ENCODE data around the gene PSMC6. TPM values are rescaled to one million over a fixed set of nuclear protein-coding genes. Genes with fewer than 3 reads are reported as not detected.

PSMC6 gene
- total and polyA plus RNA-seq, 2 of the 13 experiments (the other 11 are each of a cell fraction or from before 2014, with no cell fraction given) = 90.0 to 210 TPM

DNA sequence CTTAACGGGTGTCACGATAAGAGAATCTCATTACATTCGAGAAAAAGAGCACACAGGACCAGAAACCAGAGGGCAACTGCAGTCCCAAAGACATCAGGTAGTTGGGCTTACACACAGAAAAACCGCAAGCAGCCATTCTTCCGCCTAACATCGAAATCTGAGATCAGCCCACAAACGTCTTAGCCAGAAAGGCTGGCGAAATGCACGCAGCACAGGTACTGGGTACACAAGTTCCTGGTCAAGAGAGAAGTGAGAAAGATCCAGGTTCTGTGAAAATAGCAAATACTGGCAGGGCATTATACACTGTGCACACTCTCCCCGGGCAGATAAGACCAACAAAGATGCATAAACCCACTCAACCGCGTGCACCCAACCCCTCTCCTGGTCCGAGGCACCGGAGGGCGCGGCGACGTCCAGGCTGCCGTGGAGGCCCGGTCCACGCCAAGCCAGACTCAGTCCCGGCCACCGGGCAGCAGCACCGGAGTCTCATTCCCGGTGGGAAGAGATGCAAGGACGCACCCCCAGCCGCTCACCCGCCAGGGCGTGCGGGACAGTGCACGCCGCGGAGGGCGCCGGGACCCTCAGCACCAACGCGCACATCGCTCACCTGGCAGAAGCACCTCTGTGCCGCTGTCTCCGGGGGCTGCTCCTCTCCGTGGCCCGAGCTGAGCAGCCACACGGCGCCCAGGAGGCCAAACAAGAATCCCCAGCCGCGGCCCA, 12.1 kb upstream of the PSMC6 start (continued):
- TF ChIP-seq, protein P1, sequence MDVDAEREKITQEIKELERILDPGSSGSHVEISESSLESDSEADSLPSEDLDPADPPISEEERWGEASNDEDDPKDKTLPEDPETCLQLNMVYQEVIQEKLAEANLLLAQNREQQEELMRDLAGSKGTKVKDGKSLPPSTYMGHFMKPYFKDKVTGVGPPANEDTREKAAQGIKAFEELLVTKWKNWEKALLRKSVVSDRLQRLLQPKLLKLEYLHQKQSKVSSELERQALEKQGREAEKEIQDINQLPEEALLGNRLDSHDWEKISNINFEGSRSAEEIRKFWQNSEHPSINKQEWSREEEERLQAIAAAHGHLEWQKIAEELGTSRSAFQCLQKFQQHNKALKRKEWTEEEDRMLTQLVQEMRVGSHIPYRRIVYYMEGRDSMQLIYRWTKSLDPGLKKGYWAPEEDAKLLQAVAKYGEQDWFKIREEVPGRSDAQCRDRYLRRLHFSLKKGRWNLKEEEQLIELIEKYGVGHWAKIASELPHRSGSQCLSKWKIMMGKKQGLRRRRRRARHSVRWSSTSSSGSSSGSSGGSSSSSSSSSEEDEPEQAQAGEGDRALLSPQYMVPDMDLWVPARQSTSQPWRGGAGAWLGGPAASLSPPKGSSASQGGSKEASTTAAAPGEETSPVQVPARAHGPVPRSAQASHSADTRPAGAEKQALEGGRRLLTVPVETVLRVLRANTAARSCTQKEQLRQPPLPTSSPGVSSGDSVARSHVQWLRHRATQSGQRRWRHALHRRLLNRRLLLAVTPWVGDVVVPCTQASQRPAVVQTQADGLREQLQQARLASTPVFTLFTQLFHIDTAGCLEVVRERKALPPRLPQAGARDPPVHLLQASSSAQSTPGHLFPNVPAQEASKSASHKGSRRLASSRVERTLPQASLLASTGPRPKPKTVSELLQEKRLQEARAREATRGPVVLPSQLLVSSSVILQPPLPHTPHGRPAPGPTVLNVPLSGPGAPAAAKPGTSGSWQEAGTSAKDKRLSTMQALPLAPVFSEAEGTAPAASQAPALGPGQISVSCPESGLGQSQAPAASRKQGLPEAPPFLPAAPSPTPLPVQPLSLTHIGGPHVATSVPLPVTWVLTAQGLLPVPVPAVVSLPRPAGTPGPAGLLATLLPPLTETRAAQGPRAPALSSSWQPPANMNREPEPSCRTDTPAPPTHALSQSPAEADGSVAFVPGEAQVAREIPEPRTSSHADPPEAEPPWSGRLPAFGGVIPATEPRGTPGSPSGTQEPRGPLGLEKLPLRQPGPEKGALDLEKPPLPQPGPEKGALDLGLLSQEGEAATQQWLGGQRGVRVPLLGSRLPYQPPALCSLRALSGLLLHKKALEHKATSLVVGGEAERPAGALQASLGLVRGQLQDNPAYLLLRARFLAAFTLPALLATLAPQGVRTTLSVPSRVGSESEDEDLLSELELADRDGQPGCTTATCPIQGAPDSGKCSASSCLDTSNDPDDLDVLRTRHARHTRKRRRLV (CRISPR knock-in tag; IDR thresholded peaks at IDR 0.05) = no peak
- TF ChIP-seq PRMT3 (CRISPR knock-in tag; IDR thresholded peaks at IDR 0.05; ENCODE audit: borderline replicate concordance, low read depth) = no peak
- no peak; the same call in 1 of the 2 replicates for TF ChIP-seq ZNF296 (CRISPR knock-in tag; conservative IDR thresholded peaks at IDR 0.05)
- no peak for TF ChIP-seq ZBTB7A (CRISPR knock-in tag; IDR thresholded peaks at IDR 0.05)
- TF ChIP-seq ZFP36L1 (CRISPR knock-in tag; IDR thresholded peaks at IDR 0.05) = no peak
- no peak for TF ChIP-seq SP2 (CRISPR knock-in tag; IDR thresholded peaks at IDR 0.05)
- TF ChIP-seq MED1 (CRISPR knock-in tag; IDR thresholded peaks at IDR 0.05) = no peak
- no peak for TF ChIP-seq ZFP36L2 (CRISPR knock-in tag; IDR thresholded peaks at IDR 0.05)
- TF ChIP-seq RARG (CRISPR knock-in tag; IDR thresholded peaks at IDR 0.05; ENCODE audit: low read depth) = no peak
- TF ChIP-seq ZNF703 (CRISPR knock-in tag; IDR thresholded peaks at IDR 0.05; ENCODE audit: borderline replicate concordance) = no peak
- no peak for TF ChIP-seq NFIB (CRISPR knock-in tag; IDR thresholded peaks at IDR 0.05; ENCODE audit: borderline replicate concordance)
- TF ChIP-seq, protein P2, sequence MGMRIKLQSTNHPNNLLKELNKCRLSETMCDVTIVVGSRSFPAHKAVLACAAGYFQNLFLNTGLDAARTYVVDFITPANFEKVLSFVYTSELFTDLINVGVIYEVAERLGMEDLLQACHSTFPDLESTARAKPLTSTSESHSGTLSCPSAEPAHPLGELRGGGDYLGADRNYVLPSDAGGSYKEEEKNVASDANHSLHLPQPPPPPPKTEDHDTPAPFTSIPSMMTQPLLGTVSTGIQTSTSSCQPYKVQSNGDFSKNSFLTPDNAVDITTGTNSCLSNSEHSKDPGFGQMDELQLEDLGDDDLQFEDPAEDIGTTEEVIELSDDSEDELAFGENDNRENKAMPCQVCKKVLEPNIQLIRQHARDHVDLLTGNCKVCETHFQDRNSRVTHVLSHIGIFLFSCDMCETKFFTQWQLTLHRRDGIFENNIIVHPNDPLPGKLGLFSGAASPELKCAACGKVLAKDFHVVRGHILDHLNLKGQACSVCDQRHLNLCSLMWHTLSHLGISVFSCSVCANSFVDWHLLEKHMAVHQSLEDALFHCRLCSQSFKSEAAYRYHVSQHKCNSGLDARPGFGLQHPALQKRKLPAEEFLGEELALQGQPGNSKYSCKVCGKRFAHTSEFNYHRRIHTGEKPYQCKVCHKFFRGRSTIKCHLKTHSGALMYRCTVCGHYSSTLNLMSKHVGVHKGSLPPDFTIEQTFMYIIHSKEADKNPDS (CRISPR knock-in tag; IDR thresholded peaks at IDR 0.05) = no peak
- 0 out of 2 replicates have a peak, but pooled peaks have one; percentile 46 for TF ChIP-seq ZNF772 (CRISPR knock-in tag; IDR thresholded peaks at IDR 0.05)
- TF ChIP-seq TEAD2 (CRISPR knock-in tag; IDR thresholded peaks at IDR 0.05) = peak; percentile 49; the same call in 1 of the 2 replicates
- no peak for TF ChIP-seq CREB1 (IDR thresholded peaks at IDR 0.05)
- TF ChIP-seq CREB1 (CRISPR knock-in tag; IDR thresholded peaks at IDR 0.05) = no peak
- TF ChIP-seq, protein P3, sequence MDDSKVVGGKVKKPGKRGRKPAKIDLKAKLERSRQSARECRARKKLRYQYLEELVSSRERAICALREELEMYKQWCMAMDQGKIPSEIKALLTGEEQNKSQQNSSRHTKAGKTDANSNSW (CRISPR knock-in tag; IDR thresholded peaks at IDR 0.05; ENCODE audit: borderline replicate concordance) = no peak
- TF ChIP-seq GPN1 (CRISPR knock-in tag; IDR thresholded peaks at IDR 0.05; ENCODE audit: borderline replicate concordance) = no peak
- TF ChIP-seq TOE1 (CRISPR knock-in tag; IDR thresholded peaks at IDR 0.05) = no peak; the same call in 1 of the 2 replicates
- TF ChIP-seq ZSCAN30 (CRISPR knock-in tag; IDR thresholded peaks at IDR 0.05) = no peak

Measured in HepG2 (cell line).